Right lobe of liver (tissue), 4 donors: ENCODE results near the gene AGA.

Experiments used
- CTCF ChIP-seq, 4 donors: fragments of 200-600 bp in 3 of 4; fragments of 450-650 bp in 1 of 4; IDR thresholded peaks; one replicate each; pipeline versions ENCODE4 v1.5.1 to v1.8.0; 2016 to 2022; ENCODE audit warnings: antibody characterized with exemption in 4 of 4, mild to moderate bottlenecking in 2 of 4
- POLR2A ChIP-seq: fragments of 450-650 bp; IDR thresholded peaks from one replicate; pipeline ENCODE4 v1.6.1; 2017; ENCODE audit warnings: antibody characterized with exemption, mild to moderate bottlenecking
- donor health status: DM: no; HTN: no; CAD: no.
- donor health status: DM: no; HTN: no; CAD: no.
- donor health status: DM: no; HTN: yes; CAD: no.

- TF ChIP-seq CTCF (IDR thresholded peaks at IDR 0.05) (no peak), POLR2A (no peak)
These were observed 51.0 kb downstream of the AGA start for GRCh38 chr4:177391287-177391686.
